ENCODE results near the gene STARD5. TPM values are rescaled to one million over a fixed set of nuclear protein-coding genes. Genes with fewer than 3 reads are reported as not detected.

STARD5 gene
- total RNA-seq, 3 donors from 2014 or later: 16.6 to 38.9 (median 33.4) TPM

DNA sequence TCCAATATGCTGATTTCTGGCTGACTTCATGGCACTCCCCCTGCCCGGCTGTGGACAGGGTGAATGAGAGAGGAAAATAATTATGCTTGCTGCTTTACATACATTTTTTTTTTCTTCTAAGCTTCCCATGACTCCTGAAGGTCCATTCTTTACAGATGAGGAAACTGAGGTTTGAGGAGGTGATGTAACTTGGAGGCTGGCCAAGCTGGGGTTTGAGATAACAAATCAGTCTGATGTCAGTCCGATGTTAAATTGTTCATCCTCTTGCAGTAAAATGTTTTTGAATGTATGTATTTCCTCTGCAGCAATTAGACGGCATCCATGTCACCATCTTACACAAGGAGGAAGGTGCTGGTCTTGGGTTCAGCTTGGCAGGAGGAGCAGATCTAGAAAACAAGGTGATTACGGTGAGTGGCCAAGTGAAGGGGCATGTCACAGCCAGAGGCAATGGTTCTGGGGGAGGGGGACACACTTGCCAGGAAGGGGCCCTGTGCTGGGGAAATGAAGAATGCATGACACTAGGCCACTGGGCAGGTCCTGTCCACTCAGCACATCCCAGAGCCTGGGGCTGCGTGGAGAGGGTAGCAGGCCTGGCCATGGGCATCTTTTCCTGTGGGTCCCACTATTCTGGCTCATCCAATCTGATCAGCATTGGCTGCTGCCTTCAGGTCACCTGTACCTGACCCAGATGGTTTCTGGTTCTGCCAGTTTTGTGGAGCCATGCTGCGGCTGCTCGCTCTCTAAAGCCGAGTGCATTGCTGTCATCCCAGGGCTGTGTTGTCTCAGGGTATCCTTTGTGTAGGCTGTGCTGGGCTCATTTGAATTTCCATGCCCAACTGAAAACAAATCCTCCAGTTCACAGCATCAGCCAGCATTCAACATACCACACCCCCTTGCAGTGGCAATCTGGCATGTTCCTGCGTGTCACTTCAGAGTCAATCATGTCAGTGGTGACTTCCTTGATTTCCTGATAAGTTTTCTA, 20.4 kb downstream of the STARD5 start:
- no peak overlapping the region for H3K4me3 ChIP-seq
- TF ChIP-seq, protein P1, sequence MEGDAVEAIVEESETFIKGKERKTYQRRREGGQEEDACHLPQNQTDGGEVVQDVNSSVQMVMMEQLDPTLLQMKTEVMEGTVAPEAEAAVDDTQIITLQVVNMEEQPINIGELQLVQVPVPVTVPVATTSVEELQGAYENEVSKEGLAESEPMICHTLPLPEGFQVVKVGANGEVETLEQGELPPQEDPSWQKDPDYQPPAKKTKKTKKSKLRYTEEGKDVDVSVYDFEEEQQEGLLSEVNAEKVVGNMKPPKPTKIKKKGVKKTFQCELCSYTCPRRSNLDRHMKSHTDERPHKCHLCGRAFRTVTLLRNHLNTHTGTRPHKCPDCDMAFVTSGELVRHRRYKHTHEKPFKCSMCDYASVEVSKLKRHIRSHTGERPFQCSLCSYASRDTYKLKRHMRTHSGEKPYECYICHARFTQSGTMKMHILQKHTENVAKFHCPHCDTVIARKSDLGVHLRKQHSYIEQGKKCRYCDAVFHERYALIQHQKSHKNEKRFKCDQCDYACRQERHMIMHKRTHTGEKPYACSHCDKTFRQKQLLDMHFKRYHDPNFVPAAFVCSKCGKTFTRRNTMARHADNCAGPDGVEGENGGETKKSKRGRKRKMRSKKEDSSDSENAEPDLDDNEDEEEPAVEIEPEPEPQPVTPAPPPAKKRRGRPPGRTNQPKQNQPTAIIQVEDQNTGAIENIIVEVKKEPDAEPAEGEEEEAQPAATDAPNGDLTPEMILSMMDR (IDR thresholded peaks at IDR 0.05): no peak
- intact Hi-C loops (cut with DNase I, micrococcal nuclease): no loop called here
- peaks cover 5% of the 10 kb centered on the region for H3K4me1 ChIP-seq (ENCODE audit: low read depth)
- DNase-seq (no peak), ATAC-seq (no peak)
- H3K36me3 ChIP-seq (ENCODE audit: low read depth): no peaks in the 10 kb centered on the region
- no peaks in the 10 kb centered on the region for H3K9me3 ChIP-seq

DNA sequence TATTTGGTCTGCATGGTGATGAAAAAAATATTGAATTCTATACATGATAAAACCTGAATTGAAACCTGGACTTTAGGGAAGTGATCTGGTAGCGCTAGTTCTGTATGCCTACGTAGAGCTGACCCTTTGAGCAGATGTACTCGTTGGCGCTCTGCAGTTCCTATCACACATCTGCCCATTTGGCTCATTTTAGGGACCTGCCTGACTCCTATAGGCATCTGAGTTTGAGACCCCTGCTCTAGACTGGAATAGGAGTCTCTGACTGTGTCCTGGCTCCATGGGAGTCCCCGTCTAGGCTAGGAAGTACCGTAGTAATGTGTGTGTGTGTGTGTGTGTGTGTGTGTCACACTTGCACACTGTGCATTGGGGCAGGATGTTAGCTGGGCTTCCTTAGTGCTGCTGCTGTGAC, 21.2 kb downstream of the STARD5 start:
- no peaks in the 10 kb centered on the region for H3K36me3 ChIP-seq (ENCODE audit: low read depth)
- no peaks in the 10 kb centered on the region for H3K9me3 ChIP-seq
- DNase-seq (no peak), ATAC-seq (peak; percentile 34)
- TF ChIP-seq, protein P1 (IDR thresholded peaks at IDR 0.05): no peak
- intact Hi-C loops (cut with DNase I, micrococcal nuclease): no loop called here
- peaks cover 5% of the 10 kb centered on the region for H3K4me1 ChIP-seq (ENCODE audit: low read depth)
- H3K4me3 ChIP-seq: no peak overlapping the region

DNA sequence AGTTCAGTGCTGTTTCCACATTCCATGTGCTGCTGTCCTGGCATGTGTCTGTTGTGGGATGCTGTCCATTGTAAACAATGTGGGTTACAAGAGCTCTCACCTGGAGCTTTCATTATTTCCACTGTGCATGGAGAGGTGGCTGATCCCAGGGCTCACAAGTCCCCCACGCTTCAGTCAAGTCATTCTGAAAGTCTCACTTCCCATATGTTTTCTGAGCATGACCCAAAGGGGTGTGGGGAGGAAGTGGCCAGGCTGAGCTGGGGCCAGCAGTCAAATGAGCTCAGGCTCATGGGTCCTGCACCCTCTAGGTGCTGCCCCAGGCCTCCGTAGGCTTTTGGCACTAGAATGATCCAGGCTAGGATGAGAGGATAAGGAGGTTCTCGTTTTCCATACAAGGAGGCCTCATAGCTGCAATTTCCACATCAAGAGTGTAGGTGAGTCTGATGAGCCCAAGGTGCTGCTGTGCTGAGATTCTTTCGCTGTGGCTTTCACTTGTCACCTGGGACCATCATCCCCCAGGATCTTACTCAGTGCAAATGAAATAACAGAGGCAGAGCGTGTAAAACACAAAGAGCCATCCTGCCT, 22.0 kb downstream of the STARD5 start:
- peaks cover 5% of the 10 kb centered on the region for H3K4me1 ChIP-seq (ENCODE audit: low read depth)
- DNase-seq (peak in 2 of 3 donors; percentile 46 to 78), ATAC-seq (peak; percentile 67)
- TF ChIP-seq, protein P1 (IDR thresholded peaks at IDR 0.05): no peak
- H3K4me3 ChIP-seq: no peak overlapping the region
- no peaks in the 10 kb centered on the region for H3K36me3 ChIP-seq (ENCODE audit: low read depth)
- intact Hi-C loops (cut with DNase I, micrococcal nuclease): no loop called here
- no peaks in the 10 kb centered on the region for H3K9me3 ChIP-seq

DNA sequence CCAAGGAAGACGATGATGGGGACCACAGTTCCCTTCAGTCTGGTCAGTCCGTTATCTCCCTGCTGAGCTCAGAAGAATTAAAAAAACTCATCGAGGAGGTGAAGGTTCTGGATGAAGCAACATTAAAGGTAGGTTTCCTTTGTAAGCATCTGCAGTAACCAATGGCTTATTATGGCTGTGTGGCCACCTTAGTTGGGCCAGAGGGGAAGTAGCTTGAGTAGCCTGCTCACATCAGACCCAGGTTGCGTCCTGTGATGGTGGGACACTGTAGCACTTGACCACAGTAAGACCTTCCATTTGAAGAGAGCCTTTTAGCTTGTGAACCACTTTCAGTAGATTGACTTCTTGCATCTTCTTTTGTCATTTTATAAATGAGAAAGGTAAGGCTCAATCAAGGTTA, 22.6 kb downstream of the STARD5 start:
- no peak overlapping the region for H3K4me3 ChIP-seq
- TF ChIP-seq, protein P1 (IDR thresholded peaks at IDR 0.05): no peak
- H3K36me3 ChIP-seq (ENCODE audit: low read depth): no peaks in the 10 kb centered on the region
- intact Hi-C loops (cut with DNase I, micrococcal nuclease): no loop called here
- H3K4me1 ChIP-seq (ENCODE audit: low read depth): peaks cover 5% of the 10 kb centered on the region
- no peaks in the 10 kb centered on the region for H3K9me3 ChIP-seq
- DNase-seq (no peak), ATAC-seq (no peak)

DNA sequence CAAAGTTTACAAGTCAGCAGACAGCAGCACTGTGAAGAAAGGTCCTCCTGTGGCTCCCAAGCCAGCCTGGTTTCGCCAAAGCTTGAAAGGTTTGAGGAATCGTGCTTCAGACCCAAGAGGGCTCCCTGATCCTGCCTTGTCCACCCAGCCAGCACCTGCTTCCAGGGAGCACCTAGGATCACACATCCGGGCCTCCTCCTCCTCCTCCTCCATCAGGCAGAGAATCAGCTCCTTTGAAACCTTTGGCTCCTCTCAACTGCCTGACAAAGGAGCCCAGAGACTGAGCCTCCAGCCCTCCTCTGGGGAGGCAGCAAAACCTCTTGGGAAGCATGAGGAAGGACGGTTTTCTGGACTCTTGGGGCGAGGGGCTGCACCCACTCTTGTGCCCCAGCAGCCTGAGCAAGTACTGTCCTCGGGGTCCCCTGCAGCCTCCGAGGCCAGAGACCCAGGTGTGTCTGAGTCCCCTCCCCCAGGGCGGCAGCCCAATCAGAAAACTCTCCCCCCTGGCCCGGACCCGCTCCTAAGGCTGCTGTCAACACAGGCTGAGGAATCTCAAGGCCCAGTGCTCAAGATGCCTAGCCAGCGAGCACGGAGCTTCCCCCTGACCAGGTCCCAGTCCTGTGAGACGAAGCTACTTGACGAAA, 24.2 kb downstream of the STARD5 start:
- Histone ChIP-seq H3K4me3 (no peak overlapping the region), H3K9me3 (no peaks in the 10 kb centered on the region), H3K4me1 (ENCODE audit: low read depth) (peaks cover 5% of the 10 kb centered on the region), H3K36me3 (ENCODE audit: low read depth) (no peaks in the 10 kb centered on the region)
- intact Hi-C loops (cut with DNase I, micrococcal nuclease): no loop called here
- ATAC-seq: no peak
- DNase-seq: no peak
- TF ChIP-seq, protein P1 (IDR thresholded peaks at IDR 0.05): no peak

Data from mucosa of descending colon (tissue), 3 donors.